Hematopoietic multipotent progenitor cell treated with erythropoietin and hydrocortisone succinate and interleukin-3 and kit ligand, for 8 days (in vitro differentiated cells): ENCODE measurements around the gene RIPK1.
A peak's percentile ranks its signal among the peaks of the same experiment; 100 is the strongest.
"Not testable (repeated sequence)": the region's sequence is repeated elsewhere in the genome, so short reads cannot be mapped to it uniquely, and the experiment has no call there.

Source experiments
- DNase-seq: peaks from one replicate; pipeline ENCODE4 v3.0.0-alpha.2; 2015

The RIPK1 gene

DNA sequence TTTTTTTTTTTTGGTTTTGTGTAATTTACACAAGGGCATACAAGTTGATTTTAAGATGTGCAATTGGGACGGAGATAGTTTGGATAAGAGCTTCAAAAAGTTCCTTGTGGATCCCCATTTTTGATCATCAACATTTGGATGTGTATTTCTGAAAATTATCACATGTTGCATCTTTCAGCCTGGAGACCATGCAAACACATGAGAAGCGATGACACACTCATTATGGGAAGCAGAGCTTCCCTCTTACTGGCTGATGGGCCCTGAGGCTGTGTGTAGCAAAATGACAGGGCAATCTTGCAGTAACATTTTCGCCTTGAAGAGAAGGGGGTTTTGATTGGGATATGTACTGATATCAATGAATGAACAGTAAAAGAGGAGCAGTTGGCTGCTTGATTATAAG lies 22.0 kb upstream of the RIPK1 start:
- no peak for DNase-seq

DNA sequence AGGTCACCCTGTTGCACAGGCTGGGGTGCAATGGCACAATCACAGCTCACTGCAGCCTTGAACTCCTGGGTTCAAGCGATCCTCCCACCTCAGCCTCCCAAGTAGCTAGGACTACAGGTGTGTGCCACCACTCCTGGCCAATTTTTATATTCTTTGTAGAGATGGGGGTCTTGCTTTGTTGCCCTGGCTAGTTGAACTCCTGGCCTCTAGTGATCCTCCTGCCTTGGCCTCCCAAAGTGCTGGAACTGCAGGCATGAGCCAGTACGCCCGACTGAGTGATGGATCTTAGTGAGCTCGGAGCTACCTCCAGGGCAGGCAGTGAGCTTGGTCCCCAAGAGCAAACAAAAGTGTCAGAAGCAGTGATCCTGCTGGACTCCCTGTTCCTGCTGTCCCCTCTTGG lies 20.3 kb upstream of the RIPK1 start:
- not testable (repeated sequence) for DNase-seq

DNA sequence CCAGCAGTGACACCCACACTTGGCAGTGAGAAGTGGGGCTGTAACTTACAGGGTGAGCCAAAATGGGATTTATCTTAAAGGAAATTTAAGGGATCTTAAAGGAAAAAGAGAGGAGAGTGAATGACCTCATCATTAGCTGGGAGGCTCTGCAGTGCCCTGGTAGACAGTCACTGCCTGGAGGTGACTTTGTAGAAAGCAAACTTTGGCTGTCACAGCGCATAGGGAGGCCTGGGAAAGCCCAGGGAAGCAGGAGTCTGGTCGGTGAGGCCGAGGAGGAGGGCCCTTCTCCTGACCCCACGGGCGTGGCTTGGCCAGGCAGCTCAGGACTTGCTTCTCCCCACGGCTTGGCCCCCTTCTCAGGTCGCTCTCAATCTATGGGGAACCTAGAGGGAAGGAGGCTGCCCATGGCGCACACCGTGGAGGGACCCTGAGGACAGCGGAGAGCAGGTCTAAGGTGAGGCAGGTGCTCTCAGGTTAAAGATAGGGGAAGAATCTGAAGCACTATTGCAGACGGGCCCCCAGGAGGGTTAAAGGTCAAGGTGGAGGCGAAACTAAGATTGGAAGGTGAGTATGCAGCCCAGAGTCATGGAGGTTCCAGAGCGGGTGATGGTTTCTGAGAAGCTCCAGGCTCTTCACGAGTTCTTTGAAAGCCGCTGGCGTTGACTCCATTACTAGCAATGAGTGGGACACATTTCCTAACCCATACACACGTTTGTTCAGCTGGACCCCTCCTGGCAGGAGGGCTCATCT lies 15.6 kb upstream of the RIPK1 start:
- DNase-seq, result no peak

DNA sequence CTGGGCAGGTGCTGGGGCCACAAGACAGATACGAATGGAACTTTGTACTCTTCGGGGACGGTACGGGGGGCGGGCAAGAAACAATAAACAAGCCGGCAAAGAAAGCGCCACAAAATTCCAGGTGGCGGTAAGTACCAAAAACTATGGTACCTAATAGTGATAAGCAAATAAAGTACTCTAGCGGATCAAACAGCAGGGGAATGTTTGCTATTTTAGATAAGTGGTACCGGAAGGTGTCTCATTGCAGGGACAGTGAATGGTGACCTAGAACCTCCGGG lies 15.1 kb upstream of the RIPK1 start:
- DNase-seq, result no peak

DNA sequence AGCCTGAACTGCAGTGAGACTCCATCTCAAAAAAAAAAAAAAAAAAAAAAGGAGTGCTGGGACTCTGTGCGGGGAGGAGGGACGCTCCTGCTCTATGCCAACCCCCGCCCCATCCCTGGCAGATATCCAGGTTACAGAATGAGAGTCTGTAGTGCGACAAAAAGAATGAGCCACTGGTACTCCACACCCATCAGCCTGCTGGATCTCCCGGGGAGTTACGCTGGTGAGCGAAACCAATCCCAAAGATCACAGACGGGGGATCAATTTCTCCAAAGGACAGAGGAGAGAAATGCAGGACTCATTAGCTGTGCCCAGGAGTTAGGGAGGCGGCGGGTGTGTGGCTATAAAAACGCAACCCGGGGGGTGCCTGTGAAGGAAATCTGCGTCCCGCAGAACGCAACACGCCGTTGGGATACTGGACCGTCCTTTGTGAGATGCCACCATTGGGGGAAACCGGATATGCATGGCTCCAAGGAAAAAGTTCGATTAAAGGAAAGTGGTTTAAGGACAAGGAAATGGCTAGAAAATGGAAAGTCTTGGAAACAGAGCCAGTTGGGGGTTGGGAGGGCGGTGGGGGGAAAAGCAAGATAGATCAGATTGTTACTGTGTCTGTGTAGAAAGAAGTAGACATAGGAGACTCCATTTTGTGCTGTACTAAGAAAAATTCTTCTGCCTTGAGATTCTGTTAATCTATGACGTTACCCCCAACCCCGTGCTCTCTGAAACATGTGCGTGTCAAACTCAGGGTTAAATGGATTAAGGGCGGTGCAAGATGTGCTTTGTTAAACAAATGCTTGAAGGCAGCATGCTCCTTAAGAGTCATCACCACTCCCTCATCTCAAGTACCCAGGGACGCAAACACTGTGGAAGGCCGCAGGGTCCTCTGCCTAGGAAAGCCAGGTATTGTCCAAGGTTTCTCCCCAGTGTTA lies 13.8 kb upstream of the RIPK1 start:
- DNase-seq, result peak; percentile 68

DNA sequence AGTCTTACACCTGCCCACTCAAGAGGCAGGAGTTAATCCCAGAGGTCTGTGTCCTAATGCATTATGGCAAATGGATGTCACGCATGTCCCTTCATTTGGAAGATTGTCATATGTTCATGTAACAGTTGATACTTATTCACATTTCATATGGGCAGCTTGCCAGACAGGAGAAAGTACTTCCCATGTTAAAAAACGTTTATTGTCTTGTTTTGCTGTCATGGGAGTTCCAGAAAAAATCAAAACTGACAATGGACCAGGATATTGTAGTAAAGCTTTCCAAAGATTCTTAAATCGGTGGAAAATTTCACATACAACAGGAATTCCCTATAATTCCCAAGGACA lies 13.2 kb upstream of the RIPK1 start:
- not testable (repeated sequence) for DNase-seq

DNA sequence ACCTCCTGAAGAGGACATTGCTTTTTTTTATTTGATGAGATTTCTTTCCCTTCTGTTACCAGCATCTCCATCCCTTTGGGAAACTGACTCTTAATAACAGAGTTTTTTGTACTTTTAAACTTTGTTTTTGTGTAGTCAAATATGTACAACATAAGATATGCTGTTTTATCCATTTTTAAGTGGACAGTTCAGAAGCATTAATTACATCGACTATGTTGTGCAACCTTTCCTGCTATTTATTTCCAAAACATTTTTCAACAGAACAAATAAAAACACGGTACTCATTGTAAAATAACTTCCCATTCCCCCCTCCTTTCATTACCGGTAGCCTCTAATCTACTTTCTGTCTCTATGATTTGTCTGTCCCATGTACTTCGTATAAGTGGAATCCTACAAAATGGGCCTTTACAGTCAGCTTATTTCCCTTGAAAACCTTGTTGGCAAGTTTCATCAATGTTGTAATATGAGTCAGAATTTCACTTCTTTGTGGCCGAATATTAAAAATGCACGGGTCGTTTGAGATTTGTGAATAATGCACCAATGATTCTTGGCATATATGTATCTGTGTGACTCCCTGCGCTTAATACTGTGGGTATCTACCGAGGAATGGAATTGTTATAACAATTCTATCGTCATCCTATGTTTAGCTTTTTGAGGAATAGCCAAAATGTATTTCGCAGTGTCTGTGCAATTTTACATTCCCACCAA lies 11.1 kb upstream of the RIPK1 start:
- DNase-seq, result no peak

DNA sequence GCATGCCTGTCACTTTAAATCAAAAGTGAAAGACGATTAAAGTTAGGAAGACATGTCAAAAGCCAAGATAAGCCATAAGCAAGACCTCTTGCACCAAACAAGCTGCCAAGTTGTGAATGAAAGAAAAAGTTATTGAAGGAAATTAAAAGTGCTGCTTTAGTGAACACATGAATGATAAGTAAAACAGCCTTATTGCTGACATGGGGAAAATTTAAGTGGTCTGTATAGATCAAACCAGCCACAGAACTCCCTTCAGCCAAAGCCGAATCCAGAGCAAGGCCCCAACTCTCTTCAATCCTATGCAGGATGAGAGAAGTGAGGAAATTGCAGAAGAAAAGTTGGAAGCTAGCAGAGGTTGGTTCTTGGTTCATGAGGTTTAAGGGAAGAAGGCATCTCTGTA lies 9.3 kb upstream of the RIPK1 start:
- no peak for DNase-seq

DNA sequence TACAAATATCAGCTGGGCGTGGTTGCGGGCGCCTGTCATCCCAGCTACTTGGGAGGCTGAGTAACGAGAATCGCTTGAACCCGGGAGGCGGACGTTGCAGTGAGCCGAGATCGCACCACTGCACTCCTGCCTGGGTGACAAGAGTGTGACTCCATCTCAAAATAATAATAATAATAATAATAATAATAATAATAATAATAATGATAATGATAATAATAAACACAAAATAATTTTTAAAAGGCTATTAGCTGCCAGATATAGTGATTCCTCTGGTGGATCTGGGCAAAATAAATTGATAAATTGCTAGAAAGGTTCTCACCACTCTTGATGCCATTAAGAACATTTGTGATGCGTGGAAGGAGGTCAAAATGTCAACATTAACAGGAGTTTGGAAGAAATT lies 8.2 kb upstream of the RIPK1 start:
- DNase-seq, result not testable (repeated sequence)

DNA sequence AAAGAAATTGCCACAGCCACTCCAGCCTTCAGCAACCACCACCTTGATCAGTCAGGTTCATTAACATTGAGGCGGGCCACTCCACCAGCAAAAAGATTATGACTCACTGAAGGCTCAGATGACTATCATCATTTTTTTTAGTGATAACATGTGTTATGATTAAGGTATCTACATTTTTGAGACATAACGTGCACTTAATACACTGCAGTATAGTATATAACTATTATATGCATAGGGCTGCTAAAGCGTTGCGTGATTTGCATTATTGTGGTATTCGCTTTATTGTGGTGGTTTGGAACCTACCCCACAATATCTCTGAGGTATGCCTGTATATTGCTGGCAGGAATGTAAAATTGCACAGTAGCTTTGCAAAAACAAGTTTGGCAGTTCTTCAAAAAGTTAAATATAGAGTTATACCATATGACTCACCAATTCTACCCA lies 6.8 kb upstream of the RIPK1 start:
- no peak for DNase-seq

DNA sequence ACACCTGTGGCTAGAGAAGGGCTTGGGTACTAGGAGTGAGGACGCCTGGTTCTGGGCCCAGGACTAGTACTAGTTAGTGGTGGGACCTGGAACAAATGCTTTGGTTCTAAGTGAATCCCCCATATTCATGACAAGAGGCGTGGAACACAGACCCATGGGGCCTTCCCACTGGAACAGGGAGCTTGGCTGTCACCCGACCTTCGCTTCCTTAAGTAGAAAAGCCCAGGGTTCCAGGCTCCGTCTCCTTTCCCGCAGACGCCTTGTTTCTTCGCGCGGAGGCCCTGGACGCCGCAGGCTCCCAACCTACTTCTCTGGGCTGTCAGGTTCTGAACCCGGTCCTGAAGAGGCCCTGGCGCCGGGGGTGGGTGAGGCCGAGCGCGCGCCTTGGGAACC lies 5.0 kb upstream of the RIPK1 start:
- DNase-seq, result not testable (repeated sequence)

DNA sequence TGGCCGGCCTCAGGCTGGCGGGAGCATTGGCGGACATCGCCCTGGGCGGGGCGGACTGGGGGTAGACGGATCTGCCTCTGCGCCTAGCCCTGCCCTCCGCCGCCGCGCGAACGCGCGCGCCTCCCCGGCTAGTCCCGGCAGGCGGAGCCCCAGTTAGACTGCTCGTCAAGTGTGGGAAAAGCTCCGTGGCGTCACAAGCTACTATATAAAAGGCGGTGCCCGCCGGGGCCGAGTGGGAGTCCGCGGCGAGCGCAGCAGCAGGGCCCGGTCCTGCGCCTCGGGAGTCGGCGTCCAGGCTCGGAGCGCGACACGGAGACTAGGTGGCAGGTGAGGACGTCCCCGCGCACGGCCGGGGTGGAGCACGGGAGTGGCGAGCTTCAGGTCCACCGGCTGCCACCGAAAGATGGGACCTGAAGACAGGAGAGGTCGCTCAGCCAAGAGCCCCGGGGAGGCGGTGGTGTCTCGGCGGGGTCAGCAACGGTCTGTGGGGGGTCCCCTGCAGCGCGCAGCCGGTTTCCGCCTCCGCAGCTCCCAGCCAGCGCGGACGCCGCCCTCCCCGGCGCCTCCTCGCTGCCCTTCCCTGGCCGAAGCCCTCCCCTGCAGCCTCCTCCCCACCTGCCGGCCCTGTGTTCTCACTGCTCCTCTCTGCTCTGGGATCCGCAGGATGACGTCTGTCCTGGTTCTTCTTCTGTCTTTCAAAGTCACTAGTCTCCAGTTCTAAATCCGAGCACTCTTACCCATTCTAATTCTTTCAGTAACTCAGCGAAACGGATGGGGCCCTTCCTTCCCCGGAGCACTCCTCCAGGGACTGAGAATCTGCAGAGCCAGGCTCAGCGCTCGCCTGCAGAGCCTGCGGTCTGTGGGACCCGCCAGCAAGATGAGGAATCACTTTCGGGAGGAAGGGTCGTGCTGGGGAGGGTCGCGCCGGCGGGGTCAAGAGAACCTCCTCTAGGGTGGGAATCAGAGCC lies 4.3 kb upstream of the RIPK1 start:
- DNase-seq, result peak; percentile 92

DNA sequence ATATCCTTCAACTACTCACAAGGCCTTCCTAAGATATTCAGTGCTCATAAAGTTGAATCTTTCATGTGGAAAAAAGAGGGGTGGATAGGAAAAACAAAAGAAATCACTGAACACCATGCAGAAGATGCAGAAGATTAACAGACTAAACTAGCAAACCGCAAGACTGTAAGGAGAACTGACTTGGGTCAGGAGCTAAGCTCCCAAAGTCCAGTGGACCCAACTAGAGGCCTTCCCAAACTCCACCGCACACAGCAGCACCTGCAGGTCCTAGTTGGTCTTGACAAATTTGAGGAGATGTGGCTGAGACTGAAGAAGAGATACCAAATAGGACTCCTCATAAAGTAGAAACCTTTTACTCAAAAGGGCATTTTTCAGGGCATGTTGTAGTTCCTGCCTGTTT lies 3.3 kb downstream of the RIPK1 start:
- no peak for DNase-seq

DNA sequence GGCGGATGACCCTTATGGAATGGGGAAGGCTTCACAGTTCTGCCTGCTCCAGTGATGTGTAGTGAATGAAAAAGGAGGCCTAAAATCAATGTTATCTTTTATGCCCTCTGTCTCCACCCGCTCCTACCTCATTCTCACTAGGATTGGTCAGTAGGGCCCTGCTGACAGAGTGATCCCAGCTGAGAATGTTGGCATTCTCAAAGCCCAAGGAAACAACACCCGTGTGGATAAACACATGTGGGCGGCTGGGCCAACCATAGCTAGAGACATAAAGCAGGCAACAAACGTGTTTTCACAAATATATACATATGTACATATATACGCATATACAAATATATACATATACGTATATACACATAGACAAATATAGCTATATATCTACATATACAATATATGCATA lies 4.5 kb downstream of the RIPK1 start:
- no peak for DNase-seq

DNA sequence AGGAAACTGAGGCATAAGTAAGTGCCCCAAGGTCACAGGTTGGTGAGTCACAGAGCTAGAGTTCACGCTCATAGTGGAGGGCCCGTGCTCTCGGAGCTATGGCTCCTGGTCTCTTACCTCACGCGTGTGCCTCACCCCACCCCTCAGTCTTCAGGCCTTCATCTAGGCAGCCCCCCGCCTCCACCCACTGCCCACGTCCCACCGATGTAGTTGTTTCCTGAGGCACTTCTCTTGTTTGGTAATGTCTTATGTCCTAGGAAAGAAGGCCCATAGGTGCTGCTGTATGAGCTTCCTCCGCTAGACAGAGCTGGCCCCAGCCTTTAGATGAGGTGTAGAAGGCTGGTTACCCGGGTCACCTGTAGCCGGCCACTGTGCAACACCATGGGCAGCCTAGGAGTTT lies 5.1 kb downstream of the RIPK1 start:
- no peak for DNase-seq

DNA sequence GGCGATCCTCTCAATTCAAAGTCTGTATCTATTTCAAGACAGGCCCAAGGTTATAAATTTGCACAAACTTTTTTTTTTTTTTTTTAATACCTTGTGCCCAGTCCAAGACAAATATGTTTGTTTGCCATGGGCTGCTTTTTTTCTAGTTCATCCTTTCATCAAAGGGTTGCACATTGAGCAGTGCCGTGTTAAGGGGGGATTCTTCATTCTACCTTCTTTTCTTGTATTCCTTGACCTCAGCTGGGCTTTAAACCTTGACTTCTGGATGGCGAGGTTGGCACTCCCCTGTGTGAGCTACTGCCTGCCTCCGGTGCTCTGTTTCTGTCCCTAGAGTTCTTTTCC lies 7.4 kb downstream of the RIPK1 start:
- DNase-seq, result no peak

DNA sequence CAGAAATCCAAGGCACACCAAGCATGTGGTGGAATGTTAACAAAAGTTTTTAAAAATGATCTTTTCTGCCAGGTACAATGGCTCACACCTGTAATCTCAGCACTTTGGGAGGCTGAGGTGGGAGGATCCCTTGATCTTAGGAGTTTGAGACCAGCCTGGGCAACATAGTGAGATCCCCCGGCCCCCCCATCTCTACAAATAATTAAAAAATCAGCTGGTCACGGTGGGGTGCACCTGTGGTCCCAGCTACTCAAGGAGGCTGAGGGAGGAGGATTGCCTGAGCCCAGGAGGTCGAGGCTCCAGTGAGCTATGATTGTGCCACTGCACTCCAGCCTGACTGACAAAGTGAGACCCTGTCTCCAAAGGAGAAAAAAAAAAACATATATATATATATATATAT lies 8.0 kb downstream of the RIPK1 start:
- no peak for DNase-seq

DNA sequence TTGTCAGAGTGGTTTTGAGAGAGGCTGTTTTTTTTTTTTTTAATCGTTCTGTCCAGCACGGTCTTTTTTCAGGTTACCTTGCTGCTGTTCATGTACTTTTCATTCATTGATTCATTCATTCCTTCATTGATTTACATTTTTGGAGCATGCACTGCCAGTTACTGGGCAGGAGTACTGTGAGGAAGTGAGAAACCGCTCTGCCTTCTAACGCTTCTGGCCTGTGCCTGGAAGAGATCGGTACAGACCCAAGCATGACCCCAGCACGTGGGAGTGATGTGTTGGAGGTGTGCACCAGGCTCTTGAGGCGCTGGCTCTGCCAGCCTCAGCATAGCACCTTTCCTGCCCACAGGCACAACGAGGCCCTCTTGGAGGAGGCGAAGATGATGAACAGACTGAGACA lies 9.1 kb downstream of the RIPK1 start:
- DNase-seq, result no peak

DNA sequence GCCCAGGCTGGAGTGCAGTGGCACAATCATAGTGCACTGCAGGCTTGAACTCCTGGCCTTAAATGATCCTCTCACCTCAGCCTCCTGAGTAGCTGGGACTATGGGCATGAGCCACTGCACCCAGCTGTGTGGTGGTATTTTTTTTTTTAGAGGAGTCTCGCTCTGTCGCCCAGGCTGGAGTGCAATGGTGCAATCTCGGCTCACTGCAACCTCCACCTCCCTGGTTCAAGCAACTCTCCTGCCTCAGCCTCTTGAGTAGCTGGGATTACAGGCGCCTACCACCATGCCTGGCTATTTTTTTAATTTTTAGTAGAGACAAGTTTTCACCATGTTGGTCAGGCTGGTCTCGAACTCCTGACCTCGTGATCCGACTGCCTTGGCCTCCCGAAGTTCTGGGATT lies 10.7 kb downstream of the RIPK1 start:
- not testable (repeated sequence) for DNase-seq

DNA sequence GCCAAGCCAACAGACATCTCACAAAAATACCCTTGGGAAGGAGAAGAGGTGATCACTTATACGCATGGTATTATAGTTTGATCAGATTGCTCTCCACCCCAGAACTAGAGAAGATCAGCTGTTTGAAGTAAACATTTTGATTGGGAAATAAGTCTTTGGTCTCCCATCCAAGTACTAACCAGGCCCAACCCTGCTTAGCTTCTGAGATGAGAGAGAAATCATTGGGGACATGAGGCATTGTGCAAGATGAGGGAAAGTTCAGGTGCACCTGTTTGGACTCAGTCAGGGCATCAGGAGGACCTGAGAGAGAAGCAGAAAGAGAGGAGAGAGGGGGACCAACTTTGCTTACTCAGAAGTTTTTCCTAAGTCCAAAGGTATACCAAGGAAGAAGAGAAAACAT lies 11.4 kb downstream of the RIPK1 start:
- DNase-seq, result no peak

DNA sequence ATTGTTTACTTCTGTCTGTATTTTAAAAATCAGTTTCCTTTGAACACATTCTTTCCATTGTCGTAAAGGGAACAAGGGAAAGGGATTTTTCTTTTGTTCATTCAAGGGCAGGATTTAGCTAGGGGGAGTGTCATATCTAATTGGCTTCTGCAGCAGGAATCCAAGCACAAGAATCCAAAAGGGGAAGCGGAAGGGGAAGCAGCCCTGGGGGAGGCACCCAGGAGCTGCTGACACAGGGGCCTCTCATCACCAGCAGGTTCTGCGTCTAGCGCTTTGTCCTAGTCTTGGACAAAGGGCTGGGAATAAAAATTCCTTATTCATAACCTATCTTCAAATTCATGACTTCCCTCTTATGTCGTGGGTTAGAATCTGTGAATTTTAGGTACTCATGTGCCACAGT lies 13.7 kb downstream of the RIPK1 start:
- no peak for DNase-seq

DNA sequence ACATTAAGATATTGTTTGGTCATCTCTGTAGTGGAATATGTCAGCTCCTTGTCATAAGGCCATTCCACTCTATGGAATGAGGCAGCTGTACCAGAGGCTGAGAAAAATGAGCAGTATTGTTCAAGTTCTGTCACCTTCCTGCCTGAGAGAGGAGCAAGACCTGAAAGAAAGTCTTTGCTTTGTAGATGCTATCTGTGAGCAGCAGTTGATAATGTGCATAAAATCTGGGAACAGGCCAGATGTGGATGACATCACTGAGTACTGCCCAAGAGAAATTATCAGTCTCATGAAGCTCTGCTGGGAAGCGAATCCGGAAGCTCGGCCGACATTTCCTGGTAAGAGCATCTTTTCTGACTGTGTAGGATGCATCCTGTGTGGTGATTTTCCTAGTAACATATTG lies 16.8 kb downstream of the RIPK1 start:
- DNase-seq, result no peak
